SH-SY5Y (cell line): Measurements from ENCODE around the gene RBFOX2.

ENCODE experiments used
- GATA2 ChIP-seq: IDR thresholded peaks from 2 replicates; pipeline ENCODE4 v1.6.1; 2011; ENCODE audit warnings: mild to moderate bottlenecking, low read depth, low read length
- GATA3 ChIP-seq: IDR thresholded peaks from 2 replicates; pipeline ENCODE4 v1.6.1; 2011; ENCODE audit warnings: low read depth, mild to moderate bottlenecking, low read length, moderate library complexity

DNA sequence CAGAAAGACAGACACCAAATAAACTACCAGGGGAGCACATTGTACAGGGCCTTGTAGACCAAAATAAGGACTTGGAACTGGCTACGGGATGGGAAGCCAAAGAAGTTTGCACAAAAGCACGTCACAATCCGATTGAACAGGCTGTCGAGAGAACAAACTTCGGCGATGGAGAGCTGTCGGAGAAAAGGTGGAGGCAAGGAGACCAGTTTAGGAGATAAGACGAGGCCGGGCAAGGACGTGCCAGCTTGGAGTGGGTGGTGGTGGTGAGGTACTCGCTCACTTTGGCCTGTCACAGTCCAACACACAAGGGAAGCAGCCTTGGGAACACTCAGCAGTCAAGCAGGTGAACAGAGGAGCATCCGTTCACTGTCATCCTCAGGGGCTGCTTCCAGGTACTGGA is 291.9 kb downstream of the RBFOX2 start:
- TF ChIP-seq GATA2 (no peak), GATA3 (no peak)
